Measurements from ENCODE around the gene PIGA.

DNA sequence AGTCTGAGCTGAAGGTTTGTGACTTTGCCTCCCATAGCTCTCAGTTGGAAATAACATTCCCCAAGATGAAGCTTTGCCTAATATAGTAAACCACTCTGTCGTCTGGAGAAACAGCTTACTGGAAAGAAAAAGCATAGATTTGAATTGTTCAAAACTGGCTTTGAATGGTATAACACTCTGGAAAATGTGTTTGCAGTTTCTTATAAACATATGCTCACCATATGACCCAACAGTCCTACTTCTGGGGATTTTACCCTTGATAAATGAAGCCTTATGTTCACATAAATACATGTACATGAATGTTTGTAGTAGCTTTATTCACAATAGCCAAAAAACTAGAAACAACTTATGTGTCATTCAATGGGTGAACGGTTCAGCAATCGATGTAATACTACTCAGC, 38.7 kb upstream of the PIGA start:
- no peak for TF ChIP-seq SIN3A (IDR thresholded peaks at IDR 0.05; ENCODE audit: borderline replicate concordance, insufficient read depth, low read length)
- no peak for TF ChIP-seq POLR2AphosphoS5 (IDR thresholded peaks at IDR 0.05; ENCODE audit: low read depth, low read length)
- TF ChIP-seq, protein P1, sequence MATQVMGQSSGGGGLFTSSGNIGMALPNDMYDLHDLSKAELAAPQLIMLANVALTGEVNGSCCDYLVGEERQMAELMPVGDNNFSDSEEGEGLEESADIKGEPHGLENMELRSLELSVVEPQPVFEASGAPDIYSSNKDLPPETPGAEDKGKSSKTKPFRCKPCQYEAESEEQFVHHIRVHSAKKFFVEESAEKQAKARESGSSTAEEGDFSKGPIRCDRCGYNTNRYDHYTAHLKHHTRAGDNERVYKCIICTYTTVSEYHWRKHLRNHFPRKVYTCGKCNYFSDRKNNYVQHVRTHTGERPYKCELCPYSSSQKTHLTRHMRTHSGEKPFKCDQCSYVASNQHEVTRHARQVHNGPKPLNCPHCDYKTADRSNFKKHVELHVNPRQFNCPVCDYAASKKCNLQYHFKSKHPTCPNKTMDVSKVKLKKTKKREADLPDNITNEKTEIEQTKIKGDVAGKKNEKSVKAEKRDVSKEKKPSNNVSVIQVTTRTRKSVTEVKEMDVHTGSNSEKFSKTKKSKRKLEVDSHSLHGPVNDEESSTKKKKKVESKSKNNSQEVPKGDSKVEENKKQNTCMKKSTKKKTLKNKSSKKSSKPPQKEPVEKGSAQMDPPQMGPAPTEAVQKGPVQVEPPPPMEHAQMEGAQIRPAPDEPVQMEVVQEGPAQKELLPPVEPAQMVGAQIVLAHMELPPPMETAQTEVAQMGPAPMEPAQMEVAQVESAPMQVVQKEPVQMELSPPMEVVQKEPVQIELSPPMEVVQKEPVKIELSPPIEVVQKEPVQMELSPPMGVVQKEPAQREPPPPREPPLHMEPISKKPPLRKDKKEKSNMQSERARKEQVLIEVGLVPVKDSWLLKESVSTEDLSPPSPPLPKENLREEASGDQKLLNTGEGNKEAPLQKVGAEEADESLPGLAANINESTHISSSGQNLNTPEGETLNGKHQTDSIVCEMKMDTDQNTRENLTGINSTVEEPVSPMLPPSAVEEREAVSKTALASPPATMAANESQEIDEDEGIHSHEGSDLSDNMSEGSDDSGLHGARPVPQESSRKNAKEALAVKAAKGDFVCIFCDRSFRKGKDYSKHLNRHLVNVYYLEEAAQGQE (IDR thresholded peaks at IDR 0.05; ENCODE audit: insufficient read depth in 1 of 2, low read depth in 2 of 2, low read length in 2 of 2): no peak
- TF ChIP-seq TAF1 (IDR thresholded peaks at IDR 0.05; ENCODE audit: borderline replicate concordance, insufficient read depth, low read length): no peak
- no peak for TF ChIP-seq FOXP2 (optimal IDR thresholded peaks at IDR 0.05; ENCODE audit: borderline replicate concordance, extremely low read depth, extremely low read length, insufficient read depth)
